Measurements from ENCODE around the gene C12orf76. TPM values are rescaled to one million over a fixed set of nuclear protein-coding genes. Genes with fewer than 3 reads are reported as not detected.

Gene C12orf76
- total and polyA plus RNA-seq, 10 of the 15 experiments (the other 5 are each of a cell fraction or from before 2014, with no cell fraction given), result 3.6 to 20.4 (median 10.7) TPM

- TF ChIP-seq, protein P1, sequence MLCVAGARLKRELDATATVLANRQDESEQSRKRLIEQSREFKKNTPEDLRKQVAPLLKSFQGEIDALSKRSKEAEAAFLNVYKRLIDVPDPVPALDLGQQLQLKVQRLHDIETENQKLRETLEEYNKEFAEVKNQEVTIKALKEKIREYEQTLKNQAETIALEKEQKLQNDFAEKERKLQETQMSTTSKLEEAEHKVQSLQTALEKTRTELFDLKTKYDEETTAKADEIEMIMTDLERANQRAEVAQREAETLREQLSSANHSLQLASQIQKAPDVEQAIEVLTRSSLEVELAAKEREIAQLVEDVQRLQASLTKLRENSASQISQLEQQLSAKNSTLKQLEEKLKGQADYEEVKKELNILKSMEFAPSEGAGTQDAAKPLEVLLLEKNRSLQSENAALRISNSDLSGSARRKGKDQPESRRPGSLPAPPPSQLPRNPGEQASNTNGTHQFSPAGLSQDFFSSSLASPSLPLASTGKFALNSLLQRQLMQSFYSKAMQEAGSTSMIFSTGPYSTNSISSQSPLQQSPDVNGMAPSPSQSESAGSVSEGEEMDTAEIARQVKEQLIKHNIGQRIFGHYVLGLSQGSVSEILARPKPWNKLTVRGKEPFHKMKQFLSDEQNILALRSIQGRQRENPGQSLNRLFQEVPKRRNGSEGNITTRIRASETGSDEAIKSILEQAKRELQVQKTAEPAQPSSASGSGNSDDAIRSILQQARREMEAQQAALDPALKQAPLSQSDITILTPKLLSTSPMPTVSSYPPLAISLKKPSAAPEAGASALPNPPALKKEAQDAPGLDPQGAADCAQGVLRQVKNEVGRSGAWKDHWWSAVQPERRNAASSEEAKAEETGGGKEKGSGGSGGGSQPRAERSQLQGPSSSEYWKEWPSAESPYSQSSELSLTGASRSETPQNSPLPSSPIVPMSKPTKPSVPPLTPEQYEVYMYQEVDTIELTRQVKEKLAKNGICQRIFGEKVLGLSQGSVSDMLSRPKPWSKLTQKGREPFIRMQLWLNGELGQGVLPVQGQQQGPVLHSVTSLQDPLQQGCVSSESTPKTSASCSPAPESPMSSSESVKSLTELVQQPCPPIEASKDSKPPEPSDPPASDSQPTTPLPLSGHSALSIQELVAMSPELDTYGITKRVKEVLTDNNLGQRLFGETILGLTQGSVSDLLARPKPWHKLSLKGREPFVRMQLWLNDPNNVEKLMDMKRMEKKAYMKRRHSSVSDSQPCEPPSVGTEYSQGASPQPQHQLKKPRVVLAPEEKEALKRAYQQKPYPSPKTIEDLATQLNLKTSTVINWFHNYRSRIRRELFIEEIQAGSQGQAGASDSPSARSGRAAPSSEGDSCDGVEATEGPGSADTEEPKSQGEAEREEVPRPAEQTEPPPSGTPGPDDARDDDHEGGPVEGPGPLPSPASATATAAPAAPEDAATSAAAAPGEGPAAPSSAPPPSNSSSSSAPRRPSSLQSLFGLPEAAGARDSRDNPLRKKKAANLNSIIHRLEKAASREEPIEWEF (IDR thresholded peaks at IDR 0.05; ENCODE audit: insufficient replicate concordance, low read depth, low read length), result no peak
- TF ChIP-seq SMARCA5 (IDR thresholded peaks at IDR 0.05) (peak; percentile 50; the same call in 1 of the 2 replicates), EP300 (IDR thresholded peaks at IDR 0.05; ENCODE audit: borderline replicate concordance in 1 of 2, control insufficient read depth in 1 of 2, low read depth in 2 of 2, low read length in 2 of 2) (no peak), ELK1 (IDR thresholded peaks at IDR 0.05; ENCODE audit: low read depth, low read length) (no peak), BACH1 (IDR thresholded peaks at IDR 0.05; ENCODE audit: borderline replicate concordance) (peak; percentile 65), DPF2 (IDR thresholded peaks at IDR 0.05) (peak; percentile 84), RCOR1 (conservative IDR thresholded peaks at IDR 0.05; ENCODE audit: low read depth, low read length) (no peak), KAT2A (conservative IDR thresholded peaks at IDR 0.05; ENCODE audit: control insufficient read depth, low read depth, low read length) (no peak), CREB1 (IDR thresholded peaks at IDR 0.05; ENCODE audit: low read depth) (peak; percentile 51; the same call in 1 of the 2 replicates), RAD21 (IDR thresholded peaks at IDR 0.05; ENCODE audit: insufficient read depth, low read depth, low read length) (no peak), ATF3 (IDR thresholded peaks at IDR 0.05; ENCODE audit: borderline replicate concordance, extremely low read depth, low read depth, low read length) (peak; percentile 82; the same call in 1 of the 2 replicates), PAX5 (IDR thresholded peaks at IDR 0.05; ENCODE audit: borderline replicate concordance, low read depth, low read length) (no peak), YY1 (IDR thresholded peaks at IDR 0.05; ENCODE audit: low read depth, low read length) (peak; percentile 99), NR2F1 (conservative IDR thresholded peaks at IDR 0.05) (peak; percentile 60)
- TF ChIP-seq, protein P2, sequence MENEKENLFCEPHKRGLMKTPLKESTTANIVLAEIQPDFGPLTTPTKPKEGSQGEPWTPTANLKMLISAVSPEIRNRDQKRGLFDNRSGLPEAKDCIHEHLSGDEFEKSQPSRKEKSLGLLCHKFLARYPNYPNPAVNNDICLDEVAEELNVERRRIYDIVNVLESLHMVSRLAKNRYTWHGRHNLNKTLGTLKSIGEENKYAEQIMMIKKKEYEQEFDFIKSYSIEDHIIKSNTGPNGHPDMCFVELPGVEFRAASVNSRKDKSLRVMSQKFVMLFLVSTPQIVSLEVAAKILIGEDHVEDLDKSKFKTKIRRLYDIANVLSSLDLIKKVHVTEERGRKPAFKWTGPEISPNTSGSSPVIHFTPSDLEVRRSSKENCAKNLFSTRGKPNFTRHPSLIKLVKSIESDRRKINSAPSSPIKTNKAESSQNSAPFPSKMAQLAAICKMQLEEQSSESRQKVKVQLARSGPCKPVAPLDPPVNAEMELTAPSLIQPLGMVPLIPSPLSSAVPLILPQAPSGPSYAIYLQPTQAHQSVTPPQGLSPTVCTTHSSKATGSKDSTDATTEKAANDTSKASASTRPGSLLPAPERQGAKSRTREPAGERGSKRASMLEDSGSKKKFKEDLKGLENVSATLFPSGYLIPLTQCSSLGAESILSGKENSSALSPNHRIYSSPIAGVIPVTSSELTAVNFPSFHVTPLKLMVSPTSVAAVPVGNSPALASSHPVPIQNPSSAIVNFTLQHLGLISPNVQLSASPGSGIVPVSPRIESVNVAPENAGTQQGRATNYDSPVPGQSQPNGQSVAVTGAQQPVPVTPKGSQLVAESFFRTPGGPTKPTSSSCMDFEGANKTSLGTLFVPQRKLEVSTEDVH (IDR thresholded peaks at IDR 0.05; ENCODE audit: low read depth, partially characterized antibody), result no peak
- TF ChIP-seq, protein P3, sequence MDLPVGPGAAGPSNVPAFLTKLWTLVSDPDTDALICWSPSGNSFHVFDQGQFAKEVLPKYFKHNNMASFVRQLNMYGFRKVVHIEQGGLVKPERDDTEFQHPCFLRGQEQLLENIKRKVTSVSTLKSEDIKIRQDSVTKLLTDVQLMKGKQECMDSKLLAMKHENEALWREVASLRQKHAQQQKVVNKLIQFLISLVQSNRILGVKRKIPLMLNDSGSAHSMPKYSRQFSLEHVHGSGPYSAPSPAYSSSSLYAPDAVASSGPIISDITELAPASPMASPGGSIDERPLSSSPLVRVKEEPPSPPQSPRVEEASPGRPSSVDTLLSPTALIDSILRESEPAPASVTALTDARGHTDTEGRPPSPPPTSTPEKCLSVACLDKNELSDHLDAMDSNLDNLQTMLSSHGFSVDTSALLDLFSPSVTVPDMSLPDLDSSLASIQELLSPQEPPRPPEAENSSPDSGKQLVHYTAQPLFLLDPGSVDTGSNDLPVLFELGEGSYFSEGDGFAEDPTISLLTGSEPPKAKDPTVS (IDR thresholded peaks at IDR 0.05; ENCODE audit: low read depth, low read length), result no peak
Measured at GRCh38 chr12:109995686-109996482, 52.4 kb downstream of the C12orf76 start, which contains the start of gene GIT2 (continued).

Measured in GM12878 (cell line).